GM20431 (cell line): ENCODE data around the gene MAP1S.

Experiments
- in situ Hi-C: fragments of 300-500 bp; cut with MseI, MboI; formaldehyde crosslinking; loops from one replicate; pipeline ENCODE4 v1.15.0; 2020; ENCODE audit warnings: low sequenced_read_pairs; ENCODE audit not compliant: unreplicated experiment

The MAP1S gene, protein sequence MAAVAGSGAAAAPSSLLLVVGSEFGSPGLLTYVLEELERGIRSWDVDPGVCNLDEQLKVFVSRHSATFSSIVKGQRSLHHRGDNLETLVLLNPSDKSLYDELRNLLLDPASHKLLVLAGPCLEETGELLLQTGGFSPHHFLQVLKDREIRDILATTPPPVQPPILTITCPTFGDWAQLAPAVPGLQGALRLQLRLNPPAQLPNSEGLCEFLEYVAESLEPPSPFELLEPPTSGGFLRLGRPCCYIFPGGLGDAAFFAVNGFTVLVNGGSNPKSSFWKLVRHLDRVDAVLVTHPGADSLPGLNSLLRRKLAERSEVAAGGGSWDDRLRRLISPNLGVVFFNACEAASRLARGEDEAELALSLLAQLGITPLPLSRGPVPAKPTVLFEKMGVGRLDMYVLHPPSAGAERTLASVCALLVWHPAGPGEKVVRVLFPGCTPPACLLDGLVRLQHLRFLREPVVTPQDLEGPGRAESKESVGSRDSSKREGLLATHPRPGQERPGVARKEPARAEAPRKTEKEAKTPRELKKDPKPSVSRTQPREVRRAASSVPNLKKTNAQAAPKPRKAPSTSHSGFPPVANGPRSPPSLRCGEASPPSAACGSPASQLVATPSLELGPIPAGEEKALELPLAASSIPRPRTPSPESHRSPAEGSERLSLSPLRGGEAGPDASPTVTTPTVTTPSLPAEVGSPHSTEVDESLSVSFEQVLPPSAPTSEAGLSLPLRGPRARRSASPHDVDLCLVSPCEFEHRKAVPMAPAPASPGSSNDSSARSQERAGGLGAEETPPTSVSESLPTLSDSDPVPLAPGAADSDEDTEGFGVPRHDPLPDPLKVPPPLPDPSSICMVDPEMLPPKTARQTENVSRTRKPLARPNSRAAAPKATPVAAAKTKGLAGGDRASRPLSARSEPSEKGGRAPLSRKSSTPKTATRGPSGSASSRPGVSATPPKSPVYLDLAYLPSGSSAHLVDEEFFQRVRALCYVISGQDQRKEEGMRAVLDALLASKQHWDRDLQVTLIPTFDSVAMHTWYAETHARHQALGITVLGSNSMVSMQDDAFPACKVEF

GRCh38 chr19:17718947-17719711, at the start of gene MAP1S:
MAP1S (plus strand) TSS chr19:17719480; CDS start chr19:17719503, 23 bp downstream.
- in situ Hi-C loops: no loop called here

GRCh38 chr19:17671906-17672305, 47.4 kb upstream of the MAP1S start:
- in situ Hi-C loops: no loop called here

DNA sequence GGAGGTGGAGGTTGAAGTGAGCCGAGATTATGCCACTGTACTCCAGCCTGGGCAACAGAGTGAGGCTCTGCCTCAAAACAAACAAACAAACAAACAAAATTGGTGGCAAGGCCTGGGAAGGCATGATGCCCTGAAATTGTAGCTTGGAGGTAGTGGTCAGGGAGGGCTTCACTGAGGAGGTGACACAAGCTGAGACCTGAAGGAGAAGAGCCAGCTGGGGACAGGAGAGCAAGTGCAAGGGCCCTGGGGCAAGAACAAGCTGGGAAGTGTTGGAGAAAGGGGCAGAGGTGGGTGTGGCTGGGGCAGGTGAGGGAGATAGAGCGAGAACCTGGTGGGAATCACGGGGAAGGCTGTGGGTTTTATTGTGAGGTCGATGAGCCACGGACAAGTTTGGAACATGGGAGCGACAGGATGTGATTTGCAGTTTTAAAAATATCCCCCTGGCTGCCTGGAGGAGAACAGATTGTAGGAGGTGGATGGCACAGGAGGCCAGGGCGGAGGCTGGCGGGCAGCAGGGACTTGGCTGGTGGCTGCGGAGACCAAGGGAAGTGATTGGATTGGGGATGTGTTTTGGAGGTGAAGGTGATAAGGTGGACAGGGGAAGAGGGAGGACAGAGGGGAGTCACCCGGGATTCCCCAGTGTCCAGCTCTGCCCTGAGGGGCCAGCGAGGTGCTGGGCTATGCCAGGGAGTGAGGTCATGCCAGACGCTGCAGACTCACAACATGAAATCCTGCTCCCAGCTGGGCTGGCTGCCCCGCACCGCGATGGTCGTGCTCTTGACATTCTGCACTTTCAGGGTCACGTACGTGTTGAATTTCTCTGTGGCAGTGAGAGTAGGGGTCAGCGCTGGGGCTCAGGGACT, 45.1 kb upstream of the MAP1S start:
- in situ Hi-C loops: no loop called here

- in situ Hi-C loops: no loop called here
Observed at GRCh38 chr19:17676295-17676694, 43.0 kb upstream of the MAP1S start.

- in situ Hi-C loops: no loop called here
Observed at GRCh38 chr19:17677002-17677401, 42.3 kb upstream of the MAP1S start.

GRCh38 chr19:17678836-17679235, 40.4 kb upstream of the MAP1S start:
- in situ Hi-C loops: no loop called here

GRCh38 chr19:17679526-17680229, 39.6 kb upstream of the MAP1S start:
- in situ Hi-C loops: no loop called here

DNA sequence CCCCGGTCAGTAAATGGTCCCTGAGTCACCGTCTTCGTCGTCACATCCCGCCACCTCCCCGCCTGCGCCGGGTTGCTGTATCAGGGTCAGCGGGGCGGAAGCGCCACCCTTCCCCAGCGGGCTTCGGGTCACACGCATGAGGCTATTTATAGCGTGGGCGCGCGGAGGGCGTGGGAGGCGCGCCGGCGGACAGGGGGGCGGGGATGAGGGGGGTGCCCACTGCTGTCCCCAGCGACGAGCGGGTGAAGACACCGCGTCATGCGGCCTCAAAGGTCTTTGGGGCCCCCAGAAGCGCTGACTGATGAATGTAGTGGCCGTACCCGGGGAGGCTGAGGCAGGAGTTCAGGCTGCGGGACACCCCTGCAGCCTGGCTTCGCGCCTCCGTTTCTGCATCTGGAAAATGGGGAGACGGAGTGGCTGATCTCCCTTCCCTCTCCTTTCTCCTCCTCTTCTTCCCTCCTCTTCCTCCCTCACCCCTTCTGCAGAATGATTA, 39.0 kb upstream of the MAP1S start:
- in situ Hi-C loops: no loop called here

- in situ Hi-C loops: no loop called here
Observed at GRCh38 chr19:17681505-17682125, 37.7 kb upstream of the MAP1S start.

DNA sequence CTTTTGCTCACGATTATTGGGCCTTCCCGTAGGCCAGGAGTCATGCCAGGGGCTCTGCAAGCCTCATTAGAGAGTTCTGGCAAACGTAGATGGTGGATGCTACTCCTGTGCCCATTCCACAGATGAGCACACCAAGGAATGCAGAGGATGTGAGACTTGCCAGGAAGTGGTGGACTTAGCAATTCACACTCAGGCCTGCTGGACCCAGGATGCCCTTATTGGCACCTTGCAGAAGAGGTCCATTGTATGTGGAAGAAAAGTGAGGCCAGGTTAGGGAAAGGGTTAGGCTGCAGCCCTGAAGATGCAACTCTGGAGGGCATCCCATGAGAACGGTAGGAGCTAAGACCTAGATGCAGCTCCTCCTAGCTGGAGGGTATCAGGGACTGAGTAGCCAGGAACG, 37.0 kb upstream of the MAP1S start:
- in situ Hi-C loops: no loop called here

- in situ Hi-C loops: no loop called here
Observed at GRCh38 chr19:17683078-17683477, 36.2 kb upstream of the MAP1S start.

DNA sequence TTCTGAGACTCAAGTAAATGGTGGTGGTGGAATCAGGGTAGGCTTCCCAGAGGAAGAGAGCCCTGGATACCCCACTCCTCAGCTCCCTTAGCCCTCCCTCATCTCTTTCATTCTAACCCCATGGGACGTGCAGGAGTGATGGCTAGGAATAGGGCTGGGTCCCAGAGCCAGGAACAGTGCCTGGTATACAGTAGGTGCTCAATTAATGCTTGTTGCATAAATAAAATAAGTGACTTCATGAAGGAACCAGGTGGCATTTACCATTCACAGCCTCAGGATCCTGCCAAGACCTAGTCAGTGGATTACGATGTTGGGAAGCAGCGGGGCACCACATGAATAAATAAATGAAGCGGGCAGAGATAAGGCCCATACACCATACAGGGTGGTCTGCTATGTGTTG, 35.0 kb upstream of the MAP1S start:
- in situ Hi-C loops: no loop called here

DNA sequence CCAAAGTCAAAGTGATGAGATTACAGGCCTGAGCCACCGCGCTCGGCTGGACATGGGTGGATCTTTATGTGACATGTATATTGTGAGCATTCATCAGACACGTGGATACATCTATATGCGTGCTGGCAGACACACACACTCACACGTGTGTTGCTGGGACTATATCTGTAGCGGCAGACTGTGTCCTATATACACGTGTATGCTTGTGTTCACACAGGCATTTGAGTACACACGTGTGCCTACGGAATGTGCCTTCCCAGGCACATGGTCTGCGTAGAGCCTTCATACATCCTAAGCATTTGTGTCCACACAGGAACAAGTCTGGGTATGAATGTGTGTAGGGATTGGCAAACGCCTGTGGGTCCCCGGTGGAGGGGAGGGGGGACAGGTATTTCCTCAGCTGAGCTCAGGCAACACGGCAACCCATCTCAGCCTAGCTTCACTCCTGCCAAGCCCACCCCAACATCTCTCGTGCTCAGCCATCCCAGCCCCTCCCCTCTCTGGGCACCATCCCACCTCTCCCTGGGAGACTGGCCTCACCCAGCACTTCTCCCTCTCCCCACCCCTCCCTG, 33.7 kb upstream of the MAP1S start:
- in situ Hi-C loops: no loop called here

DNA sequence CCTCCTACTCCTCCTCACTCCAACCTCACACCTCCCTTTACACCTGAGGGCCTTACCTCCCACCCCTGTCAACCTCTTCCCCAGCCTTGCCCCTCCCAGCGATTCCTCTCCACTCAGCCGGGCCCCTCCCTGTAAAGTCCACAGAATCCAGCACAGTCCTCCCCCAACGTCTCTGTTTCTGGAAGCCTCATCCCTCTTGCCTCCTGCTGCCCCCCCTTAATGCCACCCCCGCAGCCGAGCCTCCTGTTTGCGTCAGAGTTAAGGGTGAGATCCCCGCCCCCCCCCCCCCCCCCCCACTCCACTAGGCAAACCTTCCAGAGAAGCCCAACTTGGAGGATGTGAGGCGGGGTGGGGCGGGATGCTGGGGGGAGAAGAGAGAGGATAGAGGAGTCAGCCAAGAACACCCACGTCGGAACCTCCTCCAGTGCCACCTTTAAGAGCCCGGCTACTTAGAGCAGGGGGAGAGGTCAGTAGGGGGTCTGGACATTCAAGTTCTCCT, 33.2 kb upstream of the MAP1S start:
- in situ Hi-C loops: no loop called here

- in situ Hi-C loops: no loop called here
Observed at GRCh38 chr19:17686592-17687024, 32.7 kb upstream of the MAP1S start.

DNA sequence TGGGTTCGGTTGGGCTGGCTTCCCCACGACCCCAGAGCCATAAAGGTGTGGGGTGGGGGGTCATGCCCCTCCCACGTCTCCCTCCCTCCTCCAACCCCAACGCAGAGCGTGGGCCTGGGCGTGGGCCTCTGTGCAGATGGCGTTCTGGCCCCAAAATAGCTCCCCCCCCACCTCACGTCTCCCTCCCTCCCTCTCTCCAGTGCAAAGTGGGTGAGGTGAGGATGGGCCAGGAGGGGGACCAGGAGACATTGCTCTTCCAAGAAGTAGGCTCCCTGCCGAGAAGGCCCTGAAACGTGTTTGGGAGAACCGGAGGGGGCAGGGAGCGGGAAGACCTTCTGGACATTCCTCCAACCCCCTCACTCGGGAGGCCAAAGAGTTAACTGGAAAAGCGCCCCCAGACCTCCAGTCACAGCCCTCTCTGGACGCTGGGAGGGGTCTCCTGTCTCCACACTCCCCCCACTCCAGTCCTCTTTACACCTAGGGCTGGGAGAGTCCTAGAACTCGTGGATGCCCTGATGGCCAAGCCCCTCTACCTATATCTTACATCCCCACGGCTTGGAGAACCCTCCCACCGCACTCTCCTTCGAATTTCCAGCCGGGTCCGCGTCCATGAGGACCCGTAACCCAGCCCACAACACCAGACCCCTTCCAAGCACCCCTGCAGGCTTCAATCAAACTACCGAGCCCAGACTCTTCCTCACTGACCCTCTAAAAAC, 32.0 kb upstream of the MAP1S start:
- in situ Hi-C loops: no loop called here
